GM12801 (cell line): ENCODE measurements around the gene SH3BP2.

Experiments
- CTCF ChIP-seq: IDR thresholded peaks from one replicate; pipeline ENCODE4 v1.5.1; 2011; ENCODE audit warnings: control low read depth; ENCODE audit not compliant: insufficient read length; ENCODE audit errors: extremely low read depth

SH3BP2 gene

DNA sequence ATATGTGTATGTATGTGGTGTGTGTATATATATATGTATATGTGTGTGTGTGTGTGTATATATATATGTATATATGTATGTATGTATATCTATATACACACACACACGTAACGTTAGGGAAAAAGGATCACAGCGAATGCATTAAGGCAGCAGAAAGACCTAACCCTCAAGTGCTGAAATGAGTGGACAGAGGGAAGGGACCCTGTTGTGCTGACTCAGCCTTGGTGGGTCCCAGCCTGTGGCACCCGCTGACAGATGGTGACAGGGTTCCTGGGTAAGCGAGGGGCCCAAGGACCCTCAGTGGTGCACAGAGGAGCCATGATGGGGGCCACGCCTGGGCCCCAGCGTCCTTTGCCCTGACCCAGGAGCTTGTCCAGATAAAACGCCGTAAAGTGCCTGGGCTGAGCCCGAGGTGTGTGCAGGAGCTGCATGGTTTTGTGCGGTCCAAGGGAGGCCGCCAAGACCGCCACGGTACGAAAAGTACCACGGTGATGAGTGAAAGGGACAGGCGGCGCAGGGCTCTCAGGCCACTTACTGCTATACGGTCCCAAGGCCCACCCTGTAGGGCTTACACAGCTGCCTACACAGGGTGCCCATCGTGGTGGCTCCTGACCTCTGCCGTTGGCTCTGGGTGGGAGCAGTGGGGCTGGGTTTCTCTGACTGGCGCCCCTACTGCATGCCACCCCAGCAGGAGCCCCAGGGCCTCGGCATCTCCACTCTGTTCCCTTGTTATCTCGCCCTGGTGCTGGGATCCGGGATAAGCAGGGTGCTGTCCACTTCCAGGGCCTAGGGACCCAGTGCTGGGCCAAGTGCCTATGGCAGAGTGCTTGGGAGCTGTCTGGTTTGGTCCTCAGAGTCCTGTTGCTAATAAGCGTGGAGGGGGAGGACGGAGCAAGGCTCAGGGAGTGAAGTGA lies 10.0 kb downstream of the SH3BP2 start:
- TF ChIP-seq CTCF = no peak

DNA sequence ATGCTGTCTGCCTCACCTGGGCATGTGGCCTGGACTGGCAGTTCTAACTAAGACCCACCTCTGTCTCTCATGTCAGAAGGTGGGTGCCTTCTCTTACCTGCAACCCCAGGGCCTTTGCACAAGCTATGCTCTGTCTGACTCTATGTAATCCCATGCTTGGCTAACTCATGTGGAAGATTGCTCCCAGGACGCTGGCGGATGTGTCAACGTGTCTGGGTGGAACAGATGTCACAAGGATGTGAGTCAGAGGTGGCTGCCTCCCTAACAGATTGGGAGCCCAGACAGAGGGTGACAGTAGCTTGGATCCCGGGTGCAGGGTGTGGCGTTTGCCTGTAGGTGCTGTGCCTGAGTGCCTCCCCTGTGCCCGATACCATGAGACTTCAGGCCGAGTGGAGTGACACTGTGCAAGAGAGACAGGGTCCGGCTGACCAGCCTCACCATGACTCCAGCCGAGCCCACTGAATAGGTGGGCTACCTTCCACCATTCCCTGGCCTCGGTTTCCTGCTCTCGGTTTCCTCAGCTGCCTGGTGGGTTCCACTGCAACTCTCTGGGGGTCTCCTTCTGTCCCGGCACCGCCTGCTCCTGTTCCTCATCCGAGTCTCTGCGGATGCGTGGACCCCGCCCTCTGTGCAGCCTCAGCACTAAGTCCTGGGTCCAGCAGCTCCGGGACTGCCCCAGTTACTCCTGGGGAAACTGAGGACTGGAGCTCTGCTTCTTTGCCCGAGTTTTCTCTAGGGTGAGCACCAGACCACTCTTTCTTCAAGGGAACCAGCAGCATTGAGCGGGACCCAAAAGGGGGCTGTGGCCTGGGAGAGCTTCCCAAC lies 11.0 kb downstream of the SH3BP2 start:
- TF ChIP-seq CTCF = no peak

GRCh38 chr4:2804449-2804972 lies 11.6 kb downstream of the SH3BP2 start:
- TF ChIP-seq CTCF = no peak

DNA sequence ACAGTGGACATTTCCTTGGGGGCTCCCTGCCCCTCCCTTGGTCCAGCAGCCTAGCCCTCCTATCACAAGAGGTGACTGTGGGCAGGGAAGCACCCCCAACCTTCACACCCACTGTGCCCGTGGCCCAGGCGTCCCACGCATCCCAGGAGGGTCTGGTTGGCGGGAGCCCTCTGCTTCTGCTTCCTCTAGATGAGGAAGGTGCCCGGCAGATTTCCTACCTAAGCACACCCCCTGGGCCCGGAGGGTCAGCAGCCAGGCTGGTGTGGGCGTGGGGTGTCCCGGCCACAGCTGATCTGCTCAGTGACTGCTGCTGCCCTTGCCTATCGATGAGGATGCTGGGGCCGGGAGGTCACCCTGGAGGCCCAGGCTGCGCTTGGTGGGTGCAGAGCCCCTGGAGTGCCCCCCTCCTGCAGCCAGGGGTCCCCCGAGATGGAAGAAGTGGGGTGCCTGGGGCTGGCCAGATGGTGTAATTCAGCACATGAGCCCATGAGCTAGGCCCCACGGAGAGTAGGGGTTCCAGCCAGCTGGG lies 12.2 kb downstream of the SH3BP2 start:
- TF ChIP-seq CTCF = no peak

DNA sequence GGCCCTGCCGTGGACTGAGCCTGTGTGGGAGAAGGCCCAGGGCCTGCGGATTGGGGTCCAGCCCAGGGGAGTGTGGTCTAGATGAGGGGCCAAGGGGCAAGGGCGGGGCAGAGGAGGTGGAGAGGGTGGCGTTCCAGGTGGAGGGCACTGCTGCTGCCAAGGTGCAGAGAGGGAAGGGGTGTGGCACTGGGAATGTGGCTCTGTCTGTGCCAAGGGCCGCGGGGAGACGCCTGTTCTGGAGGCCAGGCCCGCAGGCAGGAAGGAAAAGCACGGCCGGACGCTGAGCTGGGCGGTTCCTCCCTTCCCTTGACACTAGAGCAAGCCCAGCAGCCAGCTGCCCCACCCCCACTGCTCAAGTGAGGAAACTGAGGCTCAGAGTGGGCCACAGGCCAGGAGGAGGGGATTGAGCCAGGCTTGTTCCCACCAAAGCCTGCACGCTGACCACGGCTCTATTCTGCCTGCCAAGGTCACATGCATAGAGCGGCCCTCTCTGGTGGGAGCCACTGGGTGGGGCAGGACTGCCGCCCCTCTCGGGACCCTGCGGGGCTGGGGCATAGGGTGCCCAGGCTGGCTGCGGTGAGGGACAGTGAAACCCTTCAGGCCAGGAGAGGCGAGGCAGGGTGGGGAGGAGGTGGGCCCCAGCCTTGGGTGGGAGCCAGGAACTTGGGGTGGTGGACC lies 13.0 kb downstream of the SH3BP2 start:
- TF ChIP-seq CTCF = no peak

DNA sequence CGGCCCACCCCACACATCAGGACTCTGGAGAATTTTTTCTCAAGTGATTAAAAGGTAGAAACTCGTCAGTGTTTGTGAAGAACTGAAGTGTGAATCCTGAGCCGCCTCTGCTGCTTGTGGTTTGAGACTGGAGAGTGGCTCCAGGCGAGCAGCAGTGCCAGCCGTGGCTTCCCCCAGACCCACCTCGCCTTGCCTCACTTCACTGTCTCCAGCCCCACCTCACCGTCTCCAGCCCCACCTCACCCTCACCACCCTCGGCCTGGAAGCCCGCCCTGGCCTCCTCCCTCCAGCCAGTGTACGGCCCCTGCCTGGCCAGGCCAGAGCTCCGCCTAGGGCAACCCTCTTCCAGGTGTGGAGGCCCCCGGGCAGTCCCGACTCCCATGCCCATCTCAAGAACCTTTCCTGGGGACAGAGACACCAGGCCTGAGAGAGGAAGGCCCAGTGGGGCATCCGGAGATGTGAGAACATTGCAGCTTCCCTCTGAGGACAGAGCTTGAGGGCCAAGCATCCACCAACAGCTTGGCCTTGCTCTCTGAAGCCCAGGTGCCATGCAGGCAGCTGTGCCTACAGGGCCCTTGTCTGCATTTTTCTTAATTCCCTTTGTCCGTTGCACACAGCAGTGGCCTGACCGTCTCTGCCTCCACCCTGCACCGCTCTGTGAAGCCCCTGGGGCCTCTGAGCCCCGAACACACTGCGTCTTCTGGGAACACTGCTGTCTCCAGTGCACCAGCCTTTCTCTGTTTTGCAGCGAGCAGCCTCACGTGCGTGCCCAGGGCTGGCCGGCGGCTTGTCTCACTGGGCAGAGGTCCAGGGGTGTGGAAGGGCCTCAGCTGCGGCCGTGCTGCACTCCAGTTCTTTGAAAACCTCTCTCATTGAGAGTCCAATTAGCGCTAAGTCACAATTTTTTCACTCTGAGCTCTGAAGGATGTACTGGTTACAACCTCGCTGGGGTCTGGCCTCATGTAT lies 13.8 kb downstream of the SH3BP2 start:
- TF ChIP-seq CTCF = no peak
